GM12878 (cell line): ENCODE results near the gene APOE. TPM values are rescaled to one million over a fixed set of nuclear protein-coding genes. Genes with fewer than 3 reads are reported as not detected.

Experiments
- ATAC-seq: fragments of 200-7000 bp; cut with Tn5 transposase; 3 replicates; pipeline ENCODE4 v1.9.1; 2020; ENCODE audit warnings: mild to moderate bottlenecking, moderate library complexity
- BruUV-seq: library from RNA; stranded (reverse); fragments of 400-500 nt; replicated peaks from 2 replicates; lab custom pipeline; 2021; lab: Mats Ljungman, UMichigan
- CTCF ChIA-PET: fragments of 300-600 bp; sonication (Branson Sonifier 250); formaldehyde crosslinking; extraction: SDS; loops from one replicate; lab custom pipeline; 2021; ENCODE audit warnings: inconsistent platforms; lab: Yijun Ruan, JAX
- POLR2A ChIA-PET: fragments of 350-600 bp; formaldehyde crosslinking; extraction: SDS; loops from one replicate; lab custom pipeline; 2021; ENCODE audit warnings: inconsistent platforms; lab: Charles Lee
- RAD21 ChIA-PET: fragments of 300-600 bp; sonication (Branson Sonifier 250); formaldehyde crosslinking; loops from one replicate; lab custom pipeline; 2023; ENCODE audit warnings: antibody characterized with exemption; ENCODE audit not compliant: unreplicated experiment; lab: Charles Lee
- SMC1A ChIA-PET: fragments of 300-600 bp; sonication (Branson Sonifier 250); formaldehyde crosslinking; loops from one replicate; lab custom pipeline; 2023; ENCODE audit not compliant: unreplicated experiment, uncharacterized antibody; lab: Charles Lee
- DNase-seq: peaks from one replicate; pipeline ENCODE4 v3.0.0-alpha.2; 2011; ENCODE audit warnings: low read depth, low spot score
- FAIRE-seq: peaks from 3 replicates; lab custom pipeline; 2011; peaks lifted over from hg19 to GRCh38; lab: Jason Lieb, UNC
- H2AFZ ChIP-seq: 2 replicates; pipeline ENCODE4 v1.6.0; 2011; ENCODE audit warnings: low read depth, low read length, control low read depth; ENCODE audit not compliant: control insufficient read depth
- H3K27ac ChIP-seq: 2 replicates; pipeline ENCODE4 v1.5.1; 2011; ENCODE audit warnings: control low read depth; ENCODE audit not compliant: control insufficient read depth, insufficient read depth
- H3K27me3 ChIP-seq, 2 experiments: replicated peaks in 1 of 2; 2 replicates each; pipeline versions ENCODE4 v1.6.0 to v1.6.1; 2011; ENCODE audit warnings: low read length in 1 of 2; ENCODE audit not compliant: control insufficient read depth in 2 of 2, insufficient read depth in 2 of 2
- H3K36me3 ChIP-seq, 2 experiments: 2 replicates each; pipeline ENCODE4 v1.5.1; 2011; ENCODE audit warnings: low read length in 1 of 2; ENCODE audit not compliant: control insufficient read depth in 2 of 2, insufficient read depth in 2 of 2
- H3K4me1 ChIP-seq: 2 replicates; pipeline ENCODE4 v1.6.1; 2011; ENCODE audit warnings: mild to moderate bottlenecking, low read length, moderate library complexity, mixed read lengths; ENCODE audit not compliant: control insufficient read depth, insufficient read depth
- H3K4me2 ChIP-seq: 2 replicates; pipeline ENCODE4 v1.6.0; 2011; ENCODE audit warnings: control low read depth; ENCODE audit not compliant: control insufficient read depth, insufficient read depth
- H3K4me3 ChIP-seq: fragments of 200-600 bp; sonication (generic); 2 replicates; pipeline ENCODE4 v1.5.1; 2016
- H3K79me2 ChIP-seq: 2 replicates; pipeline ENCODE4 v1.6.0; 2011; ENCODE audit warnings: low read length; ENCODE audit not compliant: control insufficient read depth, insufficient read depth
- H3K9ac ChIP-seq: 2 replicates; pipeline ENCODE4 v1.8.0; 2011; ENCODE audit warnings: low read length, control low read depth, mixed read lengths; ENCODE audit not compliant: control insufficient read depth, insufficient read depth
- H3K9me3 ChIP-seq: replicated peaks from 3 replicates; pipeline ENCODE4 v1.5.1; 2011; ENCODE audit warnings: mild to moderate bottlenecking, low read length; ENCODE audit not compliant: control insufficient read depth, insufficient read depth
- H4K20me1 ChIP-seq: 2 replicates; pipeline ENCODE4 v1.6.0; 2011; ENCODE audit not compliant: control insufficient read depth, insufficient read depth
- ATF7 ChIP-seq: fragments of 450-650 bp; IDR thresholded peaks from 2 replicates; pipeline ENCODE4 v1.6.1; 2016; ENCODE audit warnings: low read depth, mild to moderate bottlenecking
- ETV6 ChIP-seq, 2 experiments: fragments of 450-650 bp in 1 of 2; IDR thresholded peaks in 1 of 2; conservative IDR thresholded peaks in 1 of 2; 2 replicates each; pipeline ENCODE4 v1.6.1; 2014; ENCODE audit warnings: antibody characterized with exemption in 1 of 2, borderline replicate concordance in 1 of 2, low read depth in 1 of 2, mild to moderate bottlenecking in 1 of 2, moderate library complexity in 1 of 2
- IKZF2 ChIP-seq, 2 experiments: fragments of 450-650 bp; IDR thresholded peaks; 2 replicates each; pipeline ENCODE4 v1.6.1; 2017; ENCODE audit warnings: mild to moderate bottlenecking in 2 of 2, moderate library complexity in 2 of 2
- MAX ChIP-seq: IDR thresholded peaks from 2 replicates; pipeline ENCODE4 v1.6.1; 2012; ENCODE audit warnings: low read depth, low read length, improper control_type of control experiment
- MTA2 ChIP-seq: fragments of 450-650 bp; IDR thresholded peaks from 2 replicates; pipeline ENCODE4 v1.6.1; 2016; ENCODE audit warnings: low read depth, mild to moderate bottlenecking, moderate library complexity
- NFXL1 ChIP-seq: fragments of 450-650 bp; IDR thresholded peaks from 2 replicates; pipeline ENCODE4 v1.6.1; 2017; ENCODE audit warnings: antibody characterized with exemption, mild to moderate bottlenecking, borderline replicate concordance
- NR2C2 ChIP-seq: IDR thresholded peaks from 2 replicates; pipeline ENCODE4 v1.6.1; 2011; ENCODE audit warnings: borderline replicate concordance, low read depth; ENCODE audit not compliant: control insufficient read depth, insufficient read length
- NR2F1 ChIP-seq: fragments of 450-650 bp; conservative IDR thresholded peaks from 2 replicates; pipeline ENCODE4 v1.6.1; 2017; ENCODE audit warnings: mild to moderate bottlenecking
- NRF1 ChIP-seq: conservative IDR thresholded peaks from 2 replicates; pipeline ENCODE4 v1.6.1; 2011; ENCODE audit warnings: mild to moderate bottlenecking, low read depth, low read length, improper control_type of control experiment
- POU2F2 ChIP-seq: IDR thresholded peaks from 3 replicates; pipeline ENCODE4 v1.6.1; 2011; ENCODE audit warnings: low read depth, mild to moderate bottlenecking, low read length, borderline replicate concordance
- SIN3A ChIP-seq: IDR thresholded peaks from 2 replicates; pipeline ENCODE4 v1.6.1; 2012; ENCODE audit warnings: low read depth, low read length, improper control_type of control experiment
- SMAD5 ChIP-seq: IDR thresholded peaks from 2 replicates; pipeline ENCODE4 v1.6.1; 2016; ENCODE audit warnings: antibody characterized with exemption, low read depth
- SP1 ChIP-seq: IDR thresholded peaks from one replicate; pipeline ENCODE4 v1.6.1; 2011; ENCODE audit warnings: low read depth, low read length
- SREBF1 ChIP-seq: IDR thresholded peaks from 2 replicates; pipeline ENCODE4 v1.6.1; 2012; ENCODE audit warnings: mild to moderate bottlenecking, low read length
- STAT1 ChIP-seq: fragments of 450-650 bp; conservative IDR thresholded peaks from 2 replicates; pipeline ENCODE4 v1.6.1; 2014; ENCODE audit warnings: antibody characterized with exemption, mild to moderate bottlenecking
- TCF3 ChIP-seq: IDR thresholded peaks from 2 replicates; pipeline ENCODE4 v1.6.1; 2012; ENCODE audit warnings: low read depth, mild to moderate bottlenecking, low read length, borderline replicate concordance; ENCODE audit not compliant: insufficient read depth
- ZNF217 ChIP-seq: fragments of 450-650 bp; IDR thresholded peaks from 2 replicates; pipeline ENCODE4 v1.6.1; 2017; ENCODE audit warnings: antibody characterized with exemption, mild to moderate bottlenecking
- WGBS: methylation state at CpG from one replicate; pipeline ENCODE4 v1.1.6; 2016; ENCODE audit warnings: low lambda C conversion rate; ENCODE audit not compliant: insufficient replicate concordance, insufficient coverage; ENCODE audit errors: missing lambda C conversion rate; 5-methylcytosine and 5-hydroxymethylcytosine counted together
- in situ Hi-C: fragments of 300-500 bp; cut with MboI; formaldehyde crosslinking; loops from 9 replicates; pipeline ENCODE4 v1.14.3; 2018; ENCODE audit warnings: mixed read lengths
- intact Hi-C: fragments of 100-400 bp; cut with micrococcal nuclease; formaldehyde crosslinking; loops from one replicate; pipeline ENCODE4 v1.14.2; 2022; ENCODE audit not compliant: unreplicated experiment
- polyA plus RNA-seq, 11 experiments: library from polyadenylated mRNA; depleted of rRNA in 4 of 11; unstranded in 6 of 11; stranded (reverse) in 5 of 11; fragments of >200 nt; fragmentation: Nextera tagmentation in 4 of 11; fragmentation: Illumina TruSeq in 1 of 11; extraction: Ambion mirVana in 4 of 11; extraction: Trizol in 1 of 11; gene quantifications; 1 replicate in 1 of 11; 2 replicates in 10 of 11; pipeline versions ENCODE4 v1.2.1 to v1.2.3, GENCODE V29; 2011 to 2016; ENCODE audit warnings: inconsistent platforms in 2 of 11, missing spikeins in 2 of 11, low read depth in 1 of 11
- total RNA-seq, 4 experiments: library from RNA; depleted of rRNA in 3 of 4; stranded (reverse); fragments of >200 nt in 3 of 4; fragmentation: Illumina TruSeq in 1 of 4; extraction: Trizol in 1 of 4; gene quantifications; 2 replicates each; pipeline versions ENCODE4 v1.2.1 to v1.2.3, GENCODE V29; 2013 to 2021
- TF ChIP-seq, protein P1 (sequence below): fragments of 450-650 bp; IDR thresholded peaks from 2 replicates; pipeline ENCODE4 v1.6.1; 2016; ENCODE audit warnings: mild to moderate bottlenecking, moderate library complexity, borderline replicate concordance
- TF ChIP-seq, protein P2 (sequence below): fragments of 450-650 bp; IDR thresholded peaks from 2 replicates; pipeline ENCODE4 v1.6.1; 2017; ENCODE audit warnings: low read depth, mild to moderate bottlenecking, moderate library complexity

APOE gene
- total and polyA plus RNA-seq, 10 of the 15 experiments (the other 5 are each of a cell fraction or from before 2014, with no cell fraction given), result 0.22 to 3.7 (median 0.44) TPM; not detected in 4

GRCh38 chr19:44879309-44880065 lies 26.1 kb upstream of the APOE start:
- SMC1A ChIA-PET, result no interaction called here
- no TSS peak for BruUV-seq
- Histone ChIP-seq H3K27ac (no peak overlapping the region), H3K9ac (no peak overlapping the region), H2AFZ (no peak overlapping the region), H3K36me3 (no peaks in the 10 kb centered on the region), H3K27me3 (no peaks in the 10 kb centered on the region; a peak in 1 of 4 replicates), H3K4me3 (no peak overlapping the region), H3K79me2 (no peaks in the 10 kb centered on the region), H4K20me1 (no peaks in the 10 kb centered on the region), H3K9me3 (no peaks in the 10 kb centered on the region), H3K4me2 (no peak overlapping the region), H3K4me1 (no peaks in the 10 kb centered on the region)
- TF ChIP-seq ATF7, result no peak
- TF ChIP-seq SMAD5, result no peak
- TF ChIP-seq MAX, result no peak
- no peak for TF ChIP-seq STAT1
- no peak for TF ChIP-seq TCF3
- TF ChIP-seq POU2F2, result no peak
- no peak for TF ChIP-seq ZNF217
- no peak for TF ChIP-seq IKZF2 (IDR thresholded peaks at IDR 0.05)
- no peak for TF ChIP-seq NRF1
- TF ChIP-seq, protein P1, sequence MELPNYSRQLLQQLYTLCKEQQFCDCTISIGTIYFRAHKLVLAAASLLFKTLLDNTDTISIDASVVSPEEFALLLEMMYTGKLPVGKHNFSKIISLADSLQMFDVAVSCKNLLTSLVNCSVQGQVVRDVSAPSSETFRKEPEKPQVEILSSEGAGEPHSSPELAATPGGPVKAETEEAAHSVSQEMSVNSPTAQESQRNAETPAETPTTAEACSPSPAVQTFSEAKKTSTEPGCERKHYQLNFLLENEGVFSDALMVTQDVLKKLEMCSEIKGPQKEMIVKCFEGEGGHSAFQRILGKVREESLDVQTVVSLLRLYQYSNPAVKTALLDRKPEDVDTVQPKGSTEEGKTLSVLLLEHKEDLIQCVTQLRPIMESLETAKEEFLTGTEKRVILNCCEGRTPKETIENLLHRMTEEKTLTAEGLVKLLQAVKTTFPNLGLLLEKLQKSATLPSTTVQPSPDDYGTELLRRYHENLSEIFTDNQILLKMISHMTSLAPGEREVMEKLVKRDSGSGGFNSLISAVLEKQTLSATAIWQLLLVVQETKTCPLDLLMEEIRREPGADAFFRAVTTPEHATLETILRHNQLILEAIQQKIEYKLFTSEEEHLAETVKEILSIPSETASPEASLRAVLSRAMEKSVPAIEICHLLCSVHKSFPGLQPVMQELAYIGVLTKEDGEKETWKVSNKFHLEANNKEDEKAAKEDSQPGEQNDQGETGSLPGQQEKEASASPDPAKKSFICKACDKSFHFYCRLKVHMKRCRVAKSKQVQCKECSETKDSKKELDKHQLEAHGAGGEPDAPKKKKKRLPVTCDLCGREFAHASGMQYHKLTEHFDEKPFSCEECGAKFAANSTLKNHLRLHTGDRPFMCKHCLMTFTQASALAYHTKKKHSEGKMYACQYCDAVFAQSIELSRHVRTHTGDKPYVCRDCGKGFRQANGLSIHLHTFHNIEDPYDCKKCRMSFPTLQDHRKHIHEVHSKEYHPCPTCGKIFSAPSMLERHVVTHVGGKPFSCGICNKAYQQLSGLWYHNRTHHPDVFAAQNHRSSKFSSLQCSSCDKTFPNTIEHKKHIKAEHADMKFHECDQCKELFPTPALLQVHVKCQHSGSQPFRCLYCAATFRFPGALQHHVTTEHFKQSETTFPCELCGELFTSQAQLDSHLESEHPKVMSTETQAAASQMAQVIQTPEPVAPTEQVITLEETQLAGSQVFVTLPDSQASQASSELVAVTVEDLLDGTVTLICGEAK, result no peak
- TF ChIP-seq SP1, result no peak
- no peak for TF ChIP-seq MTA2
- no peak for TF ChIP-seq NR2F1
- TF ChIP-seq SREBF1, result no peak
- TF ChIP-seq, protein P2, sequence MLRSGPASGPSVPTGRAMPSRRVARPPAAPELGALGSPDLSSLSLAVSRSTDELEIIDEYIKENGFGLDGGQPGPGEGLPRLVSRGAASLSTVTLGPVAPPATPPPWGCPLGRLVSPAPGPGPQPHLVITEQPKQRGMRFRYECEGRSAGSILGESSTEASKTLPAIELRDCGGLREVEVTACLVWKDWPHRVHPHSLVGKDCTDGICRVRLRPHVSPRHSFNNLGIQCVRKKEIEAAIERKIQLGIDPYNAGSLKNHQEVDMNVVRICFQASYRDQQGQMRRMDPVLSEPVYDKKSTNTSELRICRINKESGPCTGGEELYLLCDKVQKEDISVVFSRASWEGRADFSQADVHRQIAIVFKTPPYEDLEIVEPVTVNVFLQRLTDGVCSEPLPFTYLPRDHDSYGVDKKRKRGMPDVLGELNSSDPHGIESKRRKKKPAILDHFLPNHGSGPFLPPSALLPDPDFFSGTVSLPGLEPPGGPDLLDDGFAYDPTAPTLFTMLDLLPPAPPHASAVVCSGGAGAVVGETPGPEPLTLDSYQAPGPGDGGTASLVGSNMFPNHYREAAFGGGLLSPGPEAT, result no peak
- TF ChIP-seq SIN3A, result no peak
- no peak for TF ChIP-seq ETV6 (conservative IDR thresholded peaks at IDR 0.05 in 1 of 2, IDR thresholded peaks at IDR 0.05 in 1 of 2; ENCODE audit: borderline replicate concordance in 1 of 2, low read depth in 1 of 2)
- no peak for TF ChIP-seq NFXL1
- no peak for TF ChIP-seq NR2C2
- in situ Hi-C loops, result no loop called here
- no peak for DNase-seq
- FAIRE-seq, result no peak
- POLR2A ChIA-PET, result no interaction called here
- intact Hi-C loops, result no loop called here
- CTCF ChIA-PET, result no interaction called here
- no peak for ATAC-seq
- 13% methylated on average over 18 of the region's 18 CpGs for WGBS
- RAD21 ChIA-PET, result no interaction called here
